Ectodermal cell (in vitro differentiated cells): ENCODE results near the gene AP1S2.
"Not testable (repeated sequence)": the region's sequence is repeated elsewhere in the genome, so short reads cannot be mapped to it uniquely, and the experiment has no call there.

Source experiments
- H3K27ac ChIP-seq: 2 replicates; pipeline ENCODE4 v1.7.0; 2013; ENCODE audit warnings: mild to moderate bottlenecking, low read depth, low read length; ENCODE audit not compliant: insufficient read depth, poor library complexity, severe bottlenecking
- H3K27me3 ChIP-seq: 2 replicates; pipeline ENCODE4 v1.7.0; 2013; ENCODE audit warnings: mild to moderate bottlenecking, low read length; ENCODE audit not compliant: insufficient read depth, control insufficient read depth, poor library complexity, severe bottlenecking
- H3K36me3 ChIP-seq: one replicate; pipeline ENCODE4 v1.7.0; 2013; ENCODE audit warnings: low read length; ENCODE audit not compliant: control insufficient read depth, insufficient read depth
- H3K4me1 ChIP-seq: one replicate; pipeline ENCODE4 v1.7.0; 2013; ENCODE audit warnings: low read length; ENCODE audit not compliant: control insufficient read depth, insufficient read depth
- H3K4me3 ChIP-seq: 2 replicates; pipeline ENCODE4 v1.7.0; 2013; ENCODE audit warnings: low read depth, low read length, control low read depth; ENCODE audit not compliant: insufficient read depth
- H3K9me3 ChIP-seq: 2 replicates; pipeline ENCODE4 v1.7.0; 2013; ENCODE audit warnings: mild to moderate bottlenecking, low read length, moderate library complexity; ENCODE audit not compliant: control insufficient read depth
- WGBS, 2 experiments: methylation state at CpG; one replicate each; pipeline ENCODE4 v1.1.7; 2013; ENCODE audit warnings: missing lambda C conversion rate in 2 of 2; 5-methylcytosine and 5-hydroxymethylcytosine counted together

AP1S2 gene

GRCh38 chrX:15834053-15834452, 20.6 kb downstream of the AP1S2 start:
- 71 to 80% methylated on average over 2 of the region's 3 CpGs for WGBS, 2 experiments
- H3K27me3 ChIP-seq = no peaks in the 10 kb centered on the region
- H3K27ac ChIP-seq = no peak overlapping the region
- H3K9me3 ChIP-seq = no peaks in the 10 kb centered on the region
- H3K36me3 ChIP-seq = no peaks in the 10 kb centered on the region
- no peaks in the 10 kb centered on the region for H3K4me1 ChIP-seq
- no peak overlapping the region for H3K4me3 ChIP-seq

DNA sequence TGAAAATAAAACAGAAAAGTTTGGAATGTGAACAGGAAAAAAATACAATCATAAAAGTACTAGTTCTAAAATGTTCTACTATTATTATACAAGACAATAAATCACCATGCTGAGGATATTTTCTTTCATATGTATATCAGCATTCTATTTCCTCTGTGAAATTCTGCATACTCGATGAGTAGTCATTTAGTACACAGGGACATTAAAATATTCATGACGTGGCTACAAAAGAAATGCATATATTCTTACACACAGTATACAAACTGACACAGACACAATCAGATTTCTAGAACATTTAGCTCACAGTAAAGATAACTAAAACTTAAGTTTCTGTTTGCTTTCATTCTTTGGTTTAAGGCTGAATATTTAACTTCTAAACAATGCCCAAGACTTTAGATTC, 23.3 kb downstream of the AP1S2 start:
- H3K36me3 ChIP-seq, H3K4me3 ChIP-seq, H3K27me3 ChIP-seq, H3K27ac ChIP-seq, H3K4me1 ChIP-seq, H3K9me3 ChIP-seq: not testable (repeated sequence)
- 71% methylated on average over 1 of the region's 2 CpGs; no CpG with 5 or more reads in 1 of the 2 experiments for WGBS, 2 experiments

DNA sequence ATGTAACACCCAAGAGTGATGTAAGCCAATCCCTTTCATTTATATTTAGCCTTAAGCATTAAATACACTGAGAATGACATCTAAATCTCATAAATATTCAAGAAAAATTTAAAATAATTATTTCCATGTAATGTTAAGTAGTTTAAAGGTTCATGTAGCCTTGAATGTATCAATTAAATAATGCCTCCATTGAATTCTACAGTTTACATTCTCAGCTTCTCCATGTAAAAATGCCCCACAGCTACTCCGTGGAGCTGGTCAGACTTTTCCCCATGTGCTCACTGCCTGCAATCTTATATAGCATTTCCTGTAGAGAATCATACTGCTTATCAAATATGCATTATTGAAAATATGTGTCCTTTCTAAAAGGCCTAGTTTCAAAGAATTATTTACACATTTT, 25.4 kb downstream of the AP1S2 start:
- H3K4me1 ChIP-seq = no peaks in the 10 kb centered on the region
- H3K27me3 ChIP-seq = no peaks in the 10 kb centered on the region
- WGBS, 2 experiments = 88 to 100% methylated on average over 1 of the region's 1 CpG
- H3K9me3 ChIP-seq = no peaks in the 10 kb centered on the region
- no peak overlapping the region for H3K4me3 ChIP-seq
- H3K27ac ChIP-seq = no peak overlapping the region
- no peaks in the 10 kb centered on the region for H3K36me3 ChIP-seq

- Histone ChIP-seq H3K4me1 (no peaks in the 10 kb centered on the region), H3K9me3 (no peaks in the 10 kb centered on the region), H3K36me3 (no peaks in the 10 kb centered on the region), H3K27ac (no peak overlapping the region), H3K4me3 (no peak overlapping the region), H3K27me3 (no peaks in the 10 kb centered on the region)
- 100% methylated on average over 3 of the region's 5 CpGs; no CpG with 5 or more reads in 1 of the 2 experiments for WGBS, 2 experiments
Observed at GRCh38 chrX:15825936-15826335, 28.7 kb downstream of the AP1S2 start.

DNA sequence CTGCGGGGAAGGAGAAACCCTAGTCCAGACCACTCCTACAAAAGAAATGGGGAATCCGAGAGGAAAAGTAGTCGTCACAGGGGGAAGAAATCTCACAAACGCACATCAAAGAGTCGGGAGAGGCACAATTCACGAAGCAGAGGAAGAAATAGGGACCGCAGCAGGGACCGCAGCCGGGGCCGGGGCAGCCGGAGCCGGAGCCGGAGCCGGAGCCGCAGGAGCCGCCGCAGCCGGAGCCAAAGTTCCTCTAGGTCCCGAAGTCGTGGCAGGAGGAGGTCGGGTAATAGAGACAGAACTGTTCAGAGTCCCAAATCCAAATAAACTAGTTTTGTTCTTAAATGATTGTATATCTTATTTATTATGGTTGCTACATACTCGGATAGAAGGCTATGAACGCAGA, 31.7 kb downstream of the AP1S2 start:
- peaks cover 4% of the 10 kb centered on the region for H3K36me3 ChIP-seq
- H3K9me3 ChIP-seq = no peaks in the 10 kb centered on the region
- H3K4me1 ChIP-seq = no peaks in the 10 kb centered on the region
- no peak overlapping the region for H3K4me3 ChIP-seq
- H3K27ac ChIP-seq = no peak overlapping the region
- 94% methylated on average over 21 of the region's 23 CpGs for WGBS, 2 experiments
- H3K27me3 ChIP-seq = no peaks in the 10 kb centered on the region

GRCh38 chrX:15820106-15821073, 34.2 kb downstream of the AP1S2 start:
- H3K4me1 ChIP-seq = no peaks in the 10 kb centered on the region
- H3K27me3 ChIP-seq = no peaks in the 10 kb centered on the region
- no peak overlapping the region for H3K27ac ChIP-seq
- WGBS, 2 experiments = 94 to 95% methylated on average over 13 to 14 of the region's 14 CpGs
- peaks cover 4% of the 10 kb centered on the region for H3K36me3 ChIP-seq
- no peaks in the 10 kb centered on the region for H3K9me3 ChIP-seq
- H3K4me3 ChIP-seq = no peak overlapping the region

- H3K27me3 ChIP-seq = no peaks in the 10 kb centered on the region
- no peak overlapping the region for H3K27ac ChIP-seq
- no peaks in the 10 kb centered on the region for H3K9me3 ChIP-seq
- H3K36me3 ChIP-seq = peaks cover 4% of the 10 kb centered on the region
- H3K4me1 ChIP-seq = no peaks in the 10 kb centered on the region
- H3K4me3 ChIP-seq = no peak overlapping the region
- WGBS, 2 experiments = 53 to 90% methylated on average over 2 to 3 of the region's 4 CpGs
Observed at GRCh38 chrX:15816886-15817285, 37.7 kb downstream of the AP1S2 start.

DNA sequence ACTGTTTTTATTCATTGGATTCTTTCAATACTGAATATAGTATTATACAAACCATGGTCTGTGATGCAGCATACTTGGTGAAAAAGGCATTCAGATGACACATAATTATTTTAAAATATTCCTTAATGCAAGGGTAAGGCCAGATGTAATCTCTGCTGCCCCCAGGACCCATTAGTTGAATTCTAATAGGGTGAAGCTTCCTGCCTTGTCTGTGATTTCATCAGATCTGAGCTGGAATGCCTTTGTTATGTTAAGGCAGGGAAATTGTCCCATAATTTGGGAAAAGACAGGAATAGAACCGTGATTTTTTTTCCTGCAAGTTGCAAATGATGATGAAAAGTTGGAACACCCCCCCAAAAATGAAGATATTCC, 38.2 kb downstream of the AP1S2 start:
- Histone ChIP-seq H3K9me3 (no peaks in the 10 kb centered on the region), H3K4me1 (no peaks in the 10 kb centered on the region), H3K36me3 (peaks cover 4% of the 10 kb centered on the region), H3K27ac (no peak overlapping the region), H3K27me3 (no peaks in the 10 kb centered on the region), H3K4me3 (no peak overlapping the region)
- 0% methylated on average over 1 of the region's 1 CpG for WGBS, 2 experiments

- Histone ChIP-seq H3K4me1 (no peaks in the 10 kb centered on the region), H3K27ac (no peak overlapping the region), H3K27me3 (no peaks in the 10 kb centered on the region), H3K36me3 (peaks cover 4% of the 10 kb centered on the region), H3K9me3 (no peaks in the 10 kb centered on the region), H3K4me3 (no peak overlapping the region)
- WGBS, 2 experiments = 55 to 70% methylated on average over 7 to 10 of the region's 10 CpGs
Observed at GRCh38 chrX:15815779-15816437, 38.7 kb downstream of the AP1S2 start.

DNA sequence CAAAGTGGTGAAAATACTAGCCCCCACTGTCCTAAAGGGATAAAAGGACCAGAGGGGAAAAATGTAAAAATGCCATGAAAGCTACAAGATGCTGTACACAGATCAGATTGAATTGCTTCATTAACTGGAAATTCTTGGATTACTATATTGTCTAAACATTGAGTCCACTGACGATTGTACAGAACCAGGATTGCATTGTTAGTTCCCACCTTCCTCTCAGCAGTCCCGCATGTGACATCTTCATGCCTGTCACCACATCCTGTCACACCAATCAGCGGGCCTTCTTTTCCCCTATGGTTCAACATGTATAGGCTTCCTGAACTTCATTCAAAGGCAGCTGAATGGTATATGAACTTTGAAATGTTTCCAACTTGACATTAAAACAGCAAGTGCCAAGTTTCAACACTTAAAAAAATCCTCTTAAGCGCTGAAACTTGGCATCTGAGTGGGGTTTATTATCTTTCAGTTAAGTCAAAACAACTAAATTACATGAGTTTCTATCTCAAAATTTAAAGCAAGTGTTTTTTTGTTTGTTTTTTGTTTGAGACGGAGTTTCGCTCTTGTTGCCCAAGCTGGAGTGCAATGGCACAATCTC, 39.7 kb downstream of the AP1S2 start:
- no peaks in the 10 kb centered on the region for H3K9me3 ChIP-seq
- H3K4me3 ChIP-seq = no peak overlapping the region
- H3K36me3 ChIP-seq = no peaks in the 10 kb centered on the region
- H3K4me1 ChIP-seq = no peaks in the 10 kb centered on the region
- WGBS, 2 experiments = 93 to 95% methylated on average over 4 to 5 of the region's 6 CpGs
- no peak overlapping the region for H3K27ac ChIP-seq
- no peaks in the 10 kb centered on the region for H3K27me3 ChIP-seq
